Right cardiac atrium (tissue), 5 donors: ENCODE data around the gene IGLON5. TPM values are rescaled to one million over a fixed set of nuclear protein-coding genes. Genes with fewer than 3 reads are reported as not detected.

ENCODE experiments used
- ATAC-seq, 2 donors: fragments of 200-7000 bp; cut with Tn5 transposase; one replicate each; pipeline versions ENCODE4 v1.8.0 to v1.9.1; 2020; ENCODE audit warnings: moderate library complexity in 2 of 2, mild to moderate bottlenecking in 1 of 2
- DNase-seq, 3 donors: peaks; one replicate each; pipeline ENCODE4 v3.0.0-alpha.2; 2020
- H3K27ac ChIP-seq: one replicate; pipeline ENCODE4 v1.5.1; 2013; ENCODE audit warnings: mild to moderate bottlenecking, low read length, control low read depth, moderate library complexity
- H3K27me3 ChIP-seq: one replicate; pipeline ENCODE4 v1.6.1; 2013; ENCODE audit not compliant: control insufficient read depth, insufficient read depth
- H3K4me1 ChIP-seq: one replicate; pipeline ENCODE4 v1.6.1; 2013; ENCODE audit warnings: low read length; ENCODE audit not compliant: control insufficient read depth, insufficient read depth
- H3K4me3 ChIP-seq: one replicate; pipeline ENCODE4 v1.5.1; 2013; ENCODE audit warnings: low read length, control low read depth
- H3K9me3 ChIP-seq: one replicate; pipeline ENCODE4 v1.6.1; 2013; ENCODE audit warnings: low read length; ENCODE audit not compliant: control insufficient read depth
- WGBS: extraction: QIAGEN DNeasy Blood & Tissue Kit; methylation state at CpG from one replicate; pipeline ENCODE4 v1.1.7; 2013; 5-methylcytosine and 5-hydroxymethylcytosine counted together
- intact Hi-C, 4 donors: fragments of 100-400 bp; cut with DNase I; formaldehyde crosslinking; loops; one replicate each; pipeline versions ENCODE4 v1.11.0 to v1.14.0; 2022 to 2023
- polyA plus RNA-seq: library from polyadenylated mRNA; stranded (reverse); fragments of 200-250 nt; gene quantifications from one replicate; pipeline ENCODE4 v1.2.3, GENCODE V29; 2013
- total RNA-seq, 4 donors: library from RNA; stranded (reverse); fragmentation: NEBNext Ultra II Directional; extraction: Animal tissue kit (Norgen Biotek cat#: 25700); gene quantifications; one replicate each; pipeline ENCODE4 v1.2.1, GENCODE V29; 2021
- donor health status: healthy with polysubstance abuse.
- donor health status: DM: no; HTN: yes; CAD: no.
- donor health status: DM: no; HTN: no; CAD: no.
- donor health status: DM: no; HTN: yes; CAD: no; lungs with severe emphysema.
- donor health status: DM: yes; HTN: yes; CAD: no.

Gene IGLON5
- total and polyA plus RNA-seq, 5 donors = 0.07 to 0.31 TPM; not detected in 3

GRCh38 chr19:51339687-51340656, 28.5 kb downstream of the IGLON5 start:
- intact Hi-C loops = loop anchor here in 1 of 4 donors (1.0 to 10.0 kb wide), 3 partner anchors 26 to 315 kb away; partner anchors contain the start of genes C19orf84 and ETFB
- peak; percentile 97 for ATAC-seq

DNA sequence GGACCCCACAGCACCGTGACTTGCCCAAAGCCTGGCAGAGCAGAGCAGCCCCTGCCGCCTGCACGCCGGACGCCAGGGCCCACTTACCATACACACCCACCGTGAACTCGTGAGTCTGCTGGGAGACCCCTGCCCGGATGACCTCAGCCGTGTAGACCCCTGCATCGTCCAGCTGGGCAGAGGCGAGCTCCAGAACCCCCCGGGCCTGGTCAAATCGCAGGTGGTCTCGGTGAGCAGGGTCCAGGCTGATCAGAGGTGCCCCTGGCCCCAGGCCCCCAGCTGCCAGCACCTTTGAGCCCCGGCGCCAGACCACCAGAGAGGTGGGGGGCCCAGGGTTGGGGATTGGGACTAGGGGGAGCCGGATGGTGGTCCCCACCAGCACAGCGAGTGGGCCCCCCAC, 29.6 kb downstream of the IGLON5 start:
- no peaks in the 10 kb centered on the region for H3K4me1 ChIP-seq
- no peak overlapping the region for H3K4me3 ChIP-seq
- no peaks in the 10 kb centered on the region for H3K27me3 ChIP-seq
- peak in 1 of 3 donors; percentile 58 for DNase-seq
- intact Hi-C loops = no loop called here
- H3K9me3 ChIP-seq = no peaks in the 10 kb centered on the region
- ATAC-seq = no peak
- WGBS = 92% methylated on average over 18 of the region's 18 CpGs
- H3K27ac ChIP-seq = no peak overlapping the region

More at GRCh38 chr19:51339687-51340656, 28.5 kb downstream of the IGLON5 start:
- DNase-seq = peak; percentile 99 to 100 (median 100)
- Histone ChIP-seq H3K4me3 (peak overlapping the region; percentile 62), H3K27me3 (no peaks in the 10 kb centered on the region), H3K27ac (peak overlapping the region; percentile 14), H3K9me3 (no peaks in the 10 kb centered on the region), H3K4me1 (no peaks in the 10 kb centered on the region)
- WGBS = 2% methylated on average over 107 of the region's 107 CpGs

DNA sequence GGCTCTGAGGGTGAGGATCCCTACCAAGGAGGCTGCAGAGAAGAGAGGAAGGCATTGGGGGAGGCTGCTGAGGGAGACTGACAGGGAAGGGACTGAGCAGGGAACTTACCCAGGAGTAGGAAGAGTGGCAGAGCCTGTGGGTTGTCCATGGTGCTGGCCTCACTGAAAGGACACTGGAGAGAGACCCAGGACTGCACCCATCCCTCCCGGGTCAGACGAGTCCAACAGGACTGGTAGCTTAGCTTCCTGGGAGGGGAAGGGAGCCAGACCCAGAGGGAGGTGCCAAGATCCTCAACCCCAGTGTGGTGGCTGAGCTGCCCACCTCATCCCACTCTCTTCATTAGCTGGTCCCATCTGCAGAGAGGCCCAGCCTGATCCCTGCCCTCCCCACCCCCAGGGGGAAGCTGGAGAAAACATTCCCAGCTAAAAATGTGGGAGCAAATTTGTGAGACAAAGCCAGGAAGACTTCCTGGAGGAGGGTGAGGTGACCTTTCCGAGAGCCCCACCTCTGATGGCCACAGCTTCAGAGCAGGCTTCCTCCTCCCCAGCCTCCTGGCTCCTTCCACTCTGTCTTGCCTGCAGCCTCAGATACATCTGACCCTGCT, 30.6 kb downstream of the IGLON5 start, which contains the start of gene VSIG10L:
Gene VSIG10L (minus strand): TSS at position 164 of the 605 bp plus-strand sequence. CDS start 15 bp downstream, at position 149.
- no peaks in the 10 kb centered on the region for H3K9me3 ChIP-seq
- H3K4me3 ChIP-seq = no peak within 1 kb of the TSS
- H3K27ac ChIP-seq = no peak within 1 kb of the TSS
- ATAC-seq = no peak
- intact Hi-C loops = no loop called here
- no peaks in the 10 kb centered on the region for H3K4me1 ChIP-seq
- peak in 1 of 3 donors; percentile 32 for DNase-seq
- H3K27me3 ChIP-seq = no peaks in the 10 kb centered on the region
- WGBS = 46% methylated on average over 3 of the region's 3 CpGs

DNA sequence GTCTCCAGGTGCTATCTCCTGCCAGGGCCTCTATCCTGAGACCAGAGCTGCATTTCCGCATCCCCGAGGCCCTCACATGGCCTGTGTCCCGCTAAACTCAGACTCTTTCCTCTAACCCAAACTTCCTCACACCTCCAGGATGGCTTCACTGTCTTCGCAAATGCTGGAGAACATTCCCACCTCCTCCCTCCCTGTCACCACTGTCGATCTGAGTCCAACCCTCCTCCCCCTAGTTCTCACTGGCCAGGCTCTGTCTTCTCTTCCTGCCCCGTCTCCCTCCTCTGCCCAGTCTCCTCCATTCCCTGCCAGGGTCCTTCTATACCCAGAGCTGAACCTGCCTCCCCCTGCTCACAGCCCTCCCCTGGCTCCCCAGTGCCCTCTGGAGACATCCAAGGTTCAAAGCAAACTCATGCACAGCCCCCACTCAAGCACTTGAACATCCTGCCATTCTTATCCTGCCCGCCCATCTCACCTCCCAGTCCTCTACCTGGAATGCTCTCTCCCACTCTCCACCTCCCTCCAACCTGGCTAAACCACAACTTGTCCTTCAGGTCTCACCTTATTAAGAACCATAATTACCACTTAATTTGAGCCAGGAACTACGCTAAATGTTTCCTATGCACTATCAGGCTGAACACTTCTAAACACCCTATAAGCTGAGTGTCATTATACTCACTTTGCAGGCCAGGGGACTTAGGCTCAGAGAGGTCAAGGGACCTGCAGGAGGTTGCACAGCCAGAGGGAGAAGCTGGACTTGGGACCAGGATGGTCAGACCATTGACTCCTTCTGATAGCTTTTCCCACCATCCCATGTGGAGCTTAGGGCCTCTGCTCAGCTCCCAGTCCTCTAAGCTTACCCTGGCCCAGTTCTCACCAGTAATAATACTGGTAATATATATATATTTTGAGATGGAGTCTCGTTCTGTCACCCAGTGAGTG, 31.5 kb downstream of the IGLON5 start:
- Histone ChIP-seq H3K4me1 (no peaks in the 10 kb centered on the region), H3K9me3 (no peaks in the 10 kb centered on the region), H3K4me3 (no peak overlapping the region), H3K27ac (no peak overlapping the region), H3K27me3 (no peaks in the 10 kb centered on the region)
- ATAC-seq (no peak), DNase-seq (peak in 1 of 3 donors; percentile 41)
- 42% methylated on average over 9 of the region's 9 CpGs for WGBS
- intact Hi-C loops = no loop called here

- no peaks in the 10 kb centered on the region for H3K4me1 ChIP-seq
- WGBS = 98% methylated on average over 9 of the region's 9 CpGs
- no peak overlapping the region for H3K27ac ChIP-seq
- ATAC-seq (no peak), DNase-seq (no peak)
- no peaks in the 10 kb centered on the region for H3K9me3 ChIP-seq
- H3K4me3 ChIP-seq = no peak overlapping the region
- no peaks in the 10 kb centered on the region for H3K27me3 ChIP-seq
- intact Hi-C loops = no loop called here
Measured at GRCh38 chr19:51345076-51345620, 33.7 kb downstream of the IGLON5 start.

DNA sequence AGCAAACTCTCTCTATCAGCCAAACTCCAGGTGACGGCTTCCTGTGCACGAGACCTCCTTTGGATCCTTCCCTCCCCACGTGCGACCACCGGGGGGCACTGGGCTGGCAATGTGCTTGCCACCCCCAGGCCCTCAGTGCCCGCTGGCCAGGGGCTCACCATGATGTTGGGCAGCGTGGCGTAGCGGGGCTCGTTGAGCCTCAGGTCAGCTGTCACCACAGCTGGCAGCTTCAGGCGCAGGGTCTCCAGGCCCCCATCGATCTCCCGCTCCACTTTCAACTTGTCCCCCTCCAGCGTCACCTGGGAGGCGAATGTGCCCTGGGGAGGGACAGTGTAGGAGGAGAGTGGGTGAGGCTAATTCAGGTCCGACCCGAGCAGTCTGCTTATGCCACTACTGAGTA, 35.3 kb downstream of the IGLON5 start:
- WGBS = 90% methylated on average over 17 of the region's 17 CpGs
- Histone ChIP-seq H3K27ac (no peak overlapping the region), H3K27me3 (no peaks in the 10 kb centered on the region), H3K4me3 (no peak overlapping the region), H3K9me3 (no peaks in the 10 kb centered on the region), H3K4me1 (no peaks in the 10 kb centered on the region)
- ATAC-seq (no peak), DNase-seq (peak in 1 of 3 donors; percentile 40)
- intact Hi-C loops = no loop called here

DNA sequence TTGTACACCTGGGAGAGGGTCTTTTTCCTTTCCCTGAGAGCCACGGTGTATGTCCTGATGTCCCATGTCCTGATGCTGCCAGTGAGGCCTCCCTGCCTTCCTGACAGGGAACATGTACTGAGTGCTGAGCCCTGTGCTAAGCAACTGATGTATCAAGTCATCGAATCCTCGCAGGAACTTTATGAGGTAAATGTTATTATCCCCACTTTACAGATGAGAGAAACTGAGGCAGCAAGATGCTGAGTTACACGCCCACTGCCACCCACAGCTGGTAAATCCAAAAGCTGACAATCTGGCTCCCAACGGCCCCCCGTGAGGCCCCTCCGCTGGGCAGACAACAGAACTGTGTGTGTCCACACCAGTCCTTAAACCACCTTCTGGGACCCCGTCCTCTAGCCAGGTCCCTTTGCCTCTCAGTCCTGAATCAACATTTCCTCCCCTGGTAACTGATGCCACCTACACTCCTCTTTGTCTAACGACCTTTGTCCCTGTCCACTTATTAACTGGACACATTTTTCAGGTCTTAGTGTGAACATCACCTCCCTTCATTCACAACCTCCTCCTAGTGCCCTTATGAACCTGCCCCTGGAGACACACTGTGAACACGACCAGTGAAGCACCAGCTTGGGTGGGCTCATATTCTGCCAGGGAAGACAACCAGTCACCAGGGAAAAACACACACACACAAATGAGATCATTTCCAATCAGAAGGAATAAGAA, 35.9 kb downstream of the IGLON5 start:
- Histone ChIP-seq H3K27ac (no peak overlapping the region), H3K9me3 (no peaks in the 10 kb centered on the region), H3K4me3 (no peak overlapping the region), H3K27me3 (no peaks in the 10 kb centered on the region), H3K4me1 (no peaks in the 10 kb centered on the region)
- ATAC-seq = no peak
- intact Hi-C loops = no loop called here
- DNase-seq = peak in 1 of 3 donors; percentile 26
- 88% methylated on average over 10 of the region's 10 CpGs for WGBS

DNA sequence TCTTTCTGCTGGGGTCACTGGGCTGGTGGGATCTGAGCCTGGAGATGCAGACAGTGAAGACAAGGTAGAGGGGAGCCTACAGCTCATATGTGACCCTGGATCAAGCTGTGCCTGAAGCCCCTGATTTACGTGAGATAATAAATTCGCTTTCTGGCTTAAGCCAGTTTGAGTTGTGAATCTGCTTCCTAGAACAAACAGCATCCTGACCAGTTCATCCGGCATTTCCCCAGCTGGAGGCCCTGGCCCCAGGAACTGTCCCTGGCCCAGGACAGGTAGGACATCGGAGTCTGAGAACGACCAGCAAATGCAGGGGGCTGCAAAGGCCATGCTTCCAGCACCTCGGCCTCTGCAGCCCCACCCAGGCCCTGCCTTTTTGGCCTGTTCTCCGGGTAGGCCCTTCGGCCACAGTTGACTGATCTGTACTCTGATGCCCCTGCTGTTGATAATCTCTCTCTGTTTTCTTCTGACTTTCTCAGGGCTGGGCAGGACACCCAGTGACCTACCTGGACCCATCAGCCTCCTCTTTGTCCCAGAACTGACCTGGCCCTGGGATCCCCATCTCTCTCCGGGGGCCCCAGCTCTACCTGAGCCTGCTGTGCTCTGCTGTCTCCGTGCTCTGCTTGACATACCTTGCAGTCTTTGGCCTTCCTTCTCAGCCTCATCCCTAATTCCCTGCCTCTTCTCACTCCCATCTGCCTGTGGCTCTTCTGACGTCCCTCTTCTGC, 40.0 kb downstream of the IGLON5 start:
- Histone ChIP-seq H3K27me3 (no peaks in the 10 kb centered on the region), H3K4me3 (no peak overlapping the region), H3K9me3 (no peaks in the 10 kb centered on the region), H3K27ac (no peak overlapping the region), H3K4me1 (no peaks in the 10 kb centered on the region)
- ATAC-seq (no peak), DNase-seq (no peak)
- intact Hi-C loops = no loop called here
- WGBS = 96% methylated on average over 11 of the region's 11 CpGs

- Histone ChIP-seq H3K27me3 (no peaks in the 10 kb centered on the region), H3K9me3 (no peaks in the 10 kb centered on the region), H3K4me1 (no peaks in the 10 kb centered on the region), H3K4me3 (no peak overlapping the region), H3K27ac (no peak overlapping the region)
- WGBS = 93% methylated on average over 16 of the region's 16 CpGs
- peak in 1 of 2 donors; percentile 12 for ATAC-seq
- DNase-seq = no peak
- intact Hi-C loops = no loop called here
Measured at GRCh38 chr19:51352783-51353360, 41.4 kb downstream of the IGLON5 start.
